Breast epithelium (tissue), 4 donors: ENCODE data around the gene CTSL. TPM values are rescaled to one million over a fixed set of nuclear protein-coding genes. Genes with fewer than 3 reads are reported as not detected.
"Not testable (repeated sequence)": the region's sequence is repeated elsewhere in the genome, so short reads cannot be mapped to it uniquely, and the experiment has no call there.

Source experiments
- DNase-seq, 2 donors: peaks; one replicate each; pipeline ENCODE4 v3.0.0-alpha.2; 2019; ENCODE audit warnings: low spot score in 2 of 2
- H3K27ac ChIP-seq, 2 donors: fragments of 200-600 bp; sonication (generic) in 1 of 2; one replicate each; pipeline ENCODE4 v1.5.1; 2016 to 2019; ENCODE audit warnings: mild to moderate bottlenecking in 1 of 2
- H3K27me3 ChIP-seq, 2 donors: fragments of 200-600 bp; sonication (generic) in 1 of 2; one replicate each; pipeline versions ENCODE4 v1.5.1 to v1.6.0; 2017 to 2019; ENCODE audit warnings: control low read depth in 1 of 2, mild to moderate bottlenecking in 1 of 2
- H3K36me3 ChIP-seq: fragments of 200-600 bp; one replicate; pipeline ENCODE4 v1.5.1; 2019
- H3K4me1 ChIP-seq, 2 donors: fragments of 200-600 bp; sonication (generic); one replicate each; pipeline ENCODE4 v1.5.1; 2016 to 2019; ENCODE audit warnings: control low read depth in 1 of 2
- H3K4me3 ChIP-seq, 3 donors: fragments of 200-600 bp; sonication (generic); 1 replicate in 2 of 3; 2 replicates in 1 of 3; pipeline ENCODE4 v1.5.1; 2016 to 2019; ENCODE audit warnings: mild to moderate bottlenecking in 3 of 3, moderate library complexity in 2 of 3
- H3K9me3 ChIP-seq, 2 donors: fragments of 200-600 bp; sonication (generic) in 1 of 2; one replicate each; pipeline ENCODE4 v1.5.1; 2016 to 2019; ENCODE audit warnings: control low read depth in 1 of 2
- CTCF ChIP-seq, 3 donors: fragments of 450-650 bp; IDR thresholded peaks; one replicate each; pipeline ENCODE4 v1.5.1; 2016 to 2017; ENCODE audit warnings: antibody characterized with exemption in 3 of 3, mild to moderate bottlenecking in 3 of 3, moderate library complexity in 3 of 3
- POLR2A ChIP-seq: fragments of 450-650 bp; IDR thresholded peaks from one replicate; pipeline ENCODE4 v1.6.1; 2016; ENCODE audit warnings: antibody characterized with exemption, mild to moderate bottlenecking, moderate library complexity
- POLR2AphosphoS5 ChIP-seq, 3 donors: sonication (generic); formaldehyde crosslinking; IDR thresholded peaks; one replicate each; pipeline ENCODE4 v1.6.1; 2017; ENCODE audit warnings: antibody characterized with exemption in 3 of 3
- intact Hi-C: fragments of 100-400 bp; cut with DNase I; formaldehyde crosslinking; loops from one replicate; pipeline ENCODE4 v1.15.1; 2023; ENCODE audit warnings: low total_unique reads
- total RNA-seq, 3 donors: library from RNA; depleted of rRNA; stranded (reverse); fragments of >200 nt; gene quantifications; one replicate each; pipeline ENCODE4 v1.1.0, GENCODE V29; 2016

Gene CTSL
- total RNA-seq, 3 donors from 2014 or later: 89.0 to 147 (median 134) TPM

- H3K27me3 ChIP-seq: no peaks in the 10 kb centered on the region
- no peak overlapping the region for H3K27ac ChIP-seq
- peaks cover 10 to 15% of the 10 kb centered on the region in 2 donors for H3K9me3 ChIP-seq
- H3K36me3 ChIP-seq: no peaks in the 10 kb centered on the region
- no peaks in the 10 kb centered on the region for H3K4me1 ChIP-seq
- intact Hi-C loops: no loop called here
- H3K4me3 ChIP-seq: no peak overlapping the region
- DNase-seq: no peak
- TF ChIP-seq POLR2AphosphoS5 (IDR thresholded peaks at IDR 0.05) (no peak), CTCF (IDR thresholded peaks at IDR 0.05) (no peak), POLR2A (no peak)
These were observed 17.0 kb downstream of the CTSL start for GRCh38 chr9:87742813-87743428.

GRCh38 chr9:87744247-87744646 lies 18.3 kb downstream of the CTSL start:
- intact Hi-C loops, DNase-seq: not testable (repeated sequence)

GRCh38 chr9:87746186-87746585 lies 20.3 kb downstream of the CTSL start:
- TF ChIP-seq POLR2A (no peak), CTCF (IDR thresholded peaks at IDR 0.05) (no peak), POLR2AphosphoS5 (IDR thresholded peaks at IDR 0.05) (no peak)
- H3K9me3 ChIP-seq: peaks cover 10 to 15% of the 10 kb centered on the region in 2 donors
- intact Hi-C loops: no loop called here
- no peaks in the 10 kb centered on the region for H3K4me1 ChIP-seq
- no peak overlapping the region for H3K27ac ChIP-seq
- no peaks in the 10 kb centered on the region for H3K36me3 ChIP-seq
- H3K4me3 ChIP-seq: no peak overlapping the region
- peaks cover 0 to 5% of the 10 kb centered on the region in 2 donors for H3K27me3 ChIP-seq
- no peak for DNase-seq

More at GRCh38 chr9:87744247-87744646, 18.3 kb downstream of the CTSL start:
- not testable (repeated sequence) for H3K4me3 ChIP-seq, H3K27me3 ChIP-seq, H3K36me3 ChIP-seq, H3K27ac ChIP-seq, H3K4me1 ChIP-seq
- peaks cover 10 to 15% of the 10 kb centered on the region in 2 donors for H3K9me3 ChIP-seq

GRCh38 chr9:87748881-87749280 lies 23.0 kb downstream of the CTSL start:
- DNase-seq: no peak
- TF ChIP-seq POLR2AphosphoS5 (IDR thresholded peaks at IDR 0.05) (no peak), POLR2A (no peak), CTCF (IDR thresholded peaks at IDR 0.05) (no peak)
- no peak overlapping the region for H3K27ac ChIP-seq
- no peaks in the 10 kb centered on the region for H3K36me3 ChIP-seq
- intact Hi-C loops: no loop called here
- H3K4me1 ChIP-seq: no peaks in the 10 kb centered on the region
- H3K9me3 ChIP-seq: peaks cover 0 to 10% of the 10 kb centered on the region in 2 donors
- no peak overlapping the region for H3K4me3 ChIP-seq
- peaks cover 0 to 5% of the 10 kb centered on the region in 2 donors for H3K27me3 ChIP-seq

GRCh38 chr9:87749335-87750035 lies 23.6 kb downstream of the CTSL start:
- intact Hi-C loops: no loop called here
- DNase-seq: no peak
- no peak overlapping the region for H3K4me3 ChIP-seq
- TF ChIP-seq POLR2AphosphoS5 (IDR thresholded peaks at IDR 0.05): no peak
- TF ChIP-seq POLR2A: no peak
- TF ChIP-seq CTCF (IDR thresholded peaks at IDR 0.05): no peak
- no peaks in the 10 kb centered on the region for H3K36me3 ChIP-seq
- peaks cover 0 to 5% of the 10 kb centered on the region in 2 donors for H3K27me3 ChIP-seq
- peaks cover 0 to 12% of the 10 kb centered on the region in 2 donors for H3K9me3 ChIP-seq
- no peak overlapping the region for H3K27ac ChIP-seq
- H3K4me1 ChIP-seq: no peaks in the 10 kb centered on the region
